GM19035 (cell line): ENCODE data around the gene FGFBP1.

Experiments used
- ATAC-seq: cut with Tn5 transposase; IDR thresholded peaks from one replicate; pipeline ENCODE4 v1.9.1; 2021; ENCODE audit not compliant: unreplicated experiment

FGFBP1 gene

DNA sequence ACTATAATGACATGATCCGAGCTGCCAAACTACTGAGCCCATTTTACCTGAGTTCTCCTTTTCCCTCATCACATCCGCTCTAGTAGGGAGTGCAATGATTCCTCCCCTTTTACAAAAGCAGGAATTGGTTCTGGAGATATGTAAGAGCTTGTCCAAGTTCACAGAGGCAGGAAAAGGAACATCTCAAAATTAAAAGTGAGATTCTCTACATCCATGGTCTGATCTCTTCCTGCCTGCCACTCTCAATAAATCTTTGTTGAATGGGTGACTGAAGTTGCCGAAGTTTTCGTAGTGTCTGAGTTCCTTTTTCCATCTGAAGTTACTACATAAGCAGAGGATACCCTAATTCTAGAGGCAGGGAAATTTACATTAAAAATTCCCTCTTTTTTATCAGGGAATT lies at the start of gene FGFBP1:
FGFBP1 (minus strand) TSS at position 101 of the 400 bp plus-strand sequence. CDS start 2,108 bp downstream, outside the sequence.
- no peak for ATAC-seq

DNA sequence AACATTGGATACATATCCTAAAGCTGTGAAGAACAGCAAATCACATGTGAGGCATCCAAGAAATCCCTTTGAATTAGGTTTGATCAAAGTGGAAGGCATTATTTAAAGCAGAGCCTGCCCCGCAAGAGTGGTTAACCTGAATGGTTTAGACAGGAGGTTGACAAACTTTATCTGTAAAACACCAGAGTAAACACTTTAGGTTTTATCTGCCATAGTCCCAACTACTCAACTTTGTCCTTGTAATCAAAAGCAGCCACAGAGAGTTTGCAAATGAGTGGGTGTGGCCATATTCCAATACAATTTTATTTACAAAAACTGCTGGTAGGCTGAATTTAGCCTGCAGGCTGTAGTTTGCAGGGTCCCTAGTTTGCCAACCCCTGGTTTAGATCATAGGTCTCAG lies 49.7 kb upstream of the FGFBP1 start:
- ATAC-seq: no peak

DNA sequence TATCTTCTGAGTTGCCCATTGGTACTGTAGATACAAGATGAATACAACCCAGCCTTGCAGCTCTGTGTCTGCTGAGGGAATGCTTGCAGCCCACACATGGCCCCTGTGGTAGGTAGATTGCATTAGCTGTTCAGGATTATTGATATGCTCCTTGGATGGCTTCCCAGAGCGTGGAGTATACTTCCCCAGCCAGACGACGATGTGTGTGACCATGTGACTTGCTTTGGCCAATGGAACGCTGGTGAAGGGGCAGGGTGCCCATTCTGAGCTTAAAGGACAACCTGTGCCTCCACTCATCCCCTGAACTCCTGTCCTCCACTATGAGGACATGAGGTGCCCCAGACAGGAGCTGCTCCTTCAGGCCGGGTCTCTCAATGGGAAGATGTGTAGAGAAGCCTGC lies 48.4 kb upstream of the FGFBP1 start:
- ATAC-seq: no peak

DNA sequence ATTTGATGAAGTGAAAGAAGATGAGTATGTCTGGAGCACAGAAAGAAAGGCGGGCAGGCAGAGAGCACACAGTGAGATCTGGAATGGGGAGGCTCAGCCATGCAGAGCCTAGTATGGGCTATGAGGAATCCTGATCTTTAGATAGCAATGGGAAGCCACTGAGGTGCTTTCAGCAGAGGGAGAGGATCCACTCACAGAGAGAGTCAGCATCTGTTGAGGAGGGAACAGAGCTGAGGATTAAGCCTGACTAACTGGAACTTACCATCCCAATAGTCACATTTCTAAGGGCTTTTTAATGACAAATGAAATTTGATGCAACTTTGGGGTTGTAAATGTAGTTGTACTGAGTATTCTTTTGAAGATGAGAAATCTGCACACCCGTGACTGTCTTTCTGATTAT lies 45.1 kb upstream of the FGFBP1 start:
- no peak for ATAC-seq

DNA sequence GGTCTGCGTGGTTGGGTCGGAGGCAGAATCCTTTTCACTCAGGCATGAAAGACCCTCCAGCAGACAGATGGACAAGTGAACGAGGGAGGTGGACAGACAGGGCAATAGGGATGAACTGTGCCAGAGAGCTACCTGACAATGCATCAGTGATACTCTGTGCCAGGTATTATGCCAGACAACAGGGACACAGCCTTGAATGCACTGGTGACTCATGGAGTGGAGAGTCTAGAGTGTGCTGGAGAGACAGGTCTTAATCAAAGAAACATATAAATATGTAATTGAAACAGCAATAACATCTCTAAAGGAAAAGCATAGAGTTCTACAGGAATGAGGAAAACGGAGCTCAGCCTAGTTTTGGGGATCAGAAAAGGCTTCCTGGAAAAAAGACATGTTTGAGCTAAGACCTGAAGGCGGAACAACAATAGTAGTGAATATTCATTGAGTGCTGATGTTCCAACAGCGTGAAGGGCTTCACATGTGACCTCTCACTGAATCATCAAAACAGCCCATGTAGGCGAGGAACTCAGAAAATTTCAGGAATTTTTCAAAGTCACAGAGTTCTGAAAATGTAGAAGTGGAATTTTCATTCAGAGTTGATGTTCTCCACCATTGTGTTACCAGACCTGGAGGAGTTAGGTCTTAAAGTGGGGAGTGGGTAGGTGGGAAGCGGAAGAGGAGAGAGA lies 44.4 kb upstream of the FGFBP1 start:
- no peak for ATAC-seq

DNA sequence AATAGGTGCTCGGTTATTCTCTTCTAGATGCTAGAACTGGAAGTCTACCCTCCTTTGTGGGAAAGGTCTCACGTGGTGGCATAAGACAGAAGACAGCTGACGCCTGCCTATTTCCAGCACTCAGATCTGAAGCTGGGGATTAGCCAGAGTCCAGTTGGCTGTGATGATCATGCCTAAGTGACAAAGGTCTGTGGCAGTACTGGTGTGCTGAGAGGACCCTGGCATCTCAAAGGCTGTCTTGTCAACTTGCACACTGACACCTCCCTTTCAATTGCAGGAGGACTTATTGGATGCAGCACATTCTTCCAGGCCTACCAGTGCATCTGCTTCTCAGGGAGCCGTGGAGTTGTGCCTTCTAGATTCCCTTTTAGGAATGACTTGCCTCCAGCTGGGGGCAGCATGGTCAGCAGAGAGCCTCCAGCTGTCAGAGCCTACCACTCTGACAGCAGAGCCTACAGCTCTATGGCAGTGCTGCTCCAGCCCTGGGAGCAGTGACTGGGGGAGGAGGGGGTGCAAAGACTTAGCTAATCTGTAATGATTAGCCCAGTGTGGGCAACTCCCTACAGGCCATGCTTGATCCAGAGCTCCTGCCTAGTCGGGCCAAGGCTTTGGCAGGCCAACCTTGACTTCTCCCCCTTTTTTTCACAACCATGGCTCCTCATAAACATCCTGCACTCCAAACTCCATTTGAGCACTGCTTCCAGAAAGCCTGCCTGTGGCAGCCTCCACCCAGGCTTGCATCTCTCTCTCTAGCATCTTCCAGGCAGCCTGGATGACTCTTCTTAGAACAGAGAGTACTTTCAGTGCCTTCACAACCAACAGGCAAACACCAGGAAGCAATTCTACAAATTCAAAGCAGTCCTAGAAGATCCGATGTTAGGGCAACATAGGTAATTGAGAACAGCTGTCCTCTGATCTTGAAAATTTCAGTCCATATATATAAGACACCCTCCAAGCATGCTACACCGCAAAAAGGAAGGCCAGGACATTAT lies 38.2 kb upstream of the FGFBP1 start:
- ATAC-seq: no peak

DNA sequence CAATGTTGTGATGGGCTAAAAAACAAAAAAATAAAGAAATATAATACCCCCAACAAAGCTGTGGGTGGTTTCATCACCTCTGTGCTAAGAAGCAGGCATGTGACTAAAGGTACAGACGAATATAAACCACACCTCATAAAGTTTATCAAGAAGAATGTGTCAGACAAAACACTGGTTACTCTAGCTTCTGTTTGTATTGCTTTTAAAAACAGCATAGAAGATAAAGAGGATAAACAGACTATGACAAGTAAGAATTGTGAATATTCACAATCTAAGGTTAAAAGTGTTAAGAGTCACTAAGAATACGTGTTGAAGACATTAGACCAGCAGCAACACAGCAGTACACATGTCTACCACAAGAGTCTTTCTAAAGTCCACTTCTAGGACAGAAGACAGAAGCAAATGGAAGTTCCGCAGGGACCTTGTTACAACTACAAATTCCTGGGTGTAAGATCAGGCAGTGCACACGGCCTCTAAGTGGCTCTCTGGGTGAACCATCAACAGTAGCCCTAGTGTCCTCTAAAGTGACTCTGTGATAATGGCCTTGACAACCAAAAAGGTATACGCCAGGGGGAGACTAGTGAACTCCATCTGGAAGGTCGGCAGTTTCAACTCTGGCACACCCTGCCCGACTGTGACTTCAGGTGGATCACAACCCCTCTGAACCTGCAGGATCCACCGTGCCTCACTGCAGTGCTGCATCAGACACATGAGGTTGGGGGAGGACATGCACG lies 32.7 kb upstream of the FGFBP1 start:
- no peak for ATAC-seq

DNA sequence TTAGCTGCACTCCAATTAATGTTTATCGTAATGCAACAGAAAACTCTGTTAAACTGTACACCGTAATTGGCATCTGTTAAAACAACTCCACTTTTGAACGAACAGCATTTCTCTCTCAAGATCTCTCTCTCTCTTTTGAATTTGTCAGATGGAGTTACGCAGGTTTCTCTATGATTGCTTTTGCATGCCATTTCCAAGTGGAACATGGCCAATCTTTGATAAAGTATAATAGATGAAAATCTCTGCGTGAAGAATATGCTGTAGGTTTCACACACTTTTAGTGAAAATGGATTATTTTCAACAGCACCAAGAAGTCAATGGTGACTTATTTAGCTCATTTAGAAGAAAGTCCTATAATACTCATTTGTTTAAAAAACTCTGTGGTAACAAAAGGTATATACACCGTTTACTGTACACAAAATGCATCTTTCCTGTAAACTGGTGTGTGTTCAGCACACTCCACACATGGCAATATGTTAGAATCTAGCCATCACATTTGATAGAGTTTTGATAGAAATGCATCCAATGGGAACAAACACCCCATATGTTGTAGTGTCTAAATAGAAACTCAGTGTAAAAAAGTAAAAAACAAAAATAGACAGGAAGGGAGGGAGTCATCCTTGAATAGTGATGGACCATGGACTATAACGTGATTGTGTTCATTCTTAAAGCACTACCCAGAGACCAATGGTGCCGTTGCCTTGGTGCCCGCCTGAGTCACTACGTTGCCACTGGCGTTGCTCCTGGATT lies 30.2 kb upstream of the FGFBP1 start:
- ATAC-seq: no peak

DNA sequence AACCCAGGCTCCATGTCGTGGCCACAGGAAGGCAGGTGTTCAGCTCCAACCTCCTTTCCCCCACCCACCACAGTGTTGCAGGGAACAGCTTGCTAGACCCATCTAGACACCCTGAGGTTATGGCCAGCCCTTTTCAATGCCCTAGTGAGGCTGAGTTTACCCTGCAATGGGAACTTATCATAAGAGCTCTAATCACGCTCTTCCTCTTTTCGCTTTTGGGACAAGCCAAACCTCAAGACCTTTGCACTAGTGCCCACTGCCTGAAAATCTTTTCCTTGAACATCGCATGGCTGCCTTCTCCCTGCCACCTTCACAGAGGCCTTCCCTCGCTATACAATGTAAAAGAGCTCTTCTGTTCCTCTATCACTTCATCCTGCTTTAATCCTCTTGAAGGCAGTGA lies 26.8 kb upstream of the FGFBP1 start:
- no peak for ATAC-seq

DNA sequence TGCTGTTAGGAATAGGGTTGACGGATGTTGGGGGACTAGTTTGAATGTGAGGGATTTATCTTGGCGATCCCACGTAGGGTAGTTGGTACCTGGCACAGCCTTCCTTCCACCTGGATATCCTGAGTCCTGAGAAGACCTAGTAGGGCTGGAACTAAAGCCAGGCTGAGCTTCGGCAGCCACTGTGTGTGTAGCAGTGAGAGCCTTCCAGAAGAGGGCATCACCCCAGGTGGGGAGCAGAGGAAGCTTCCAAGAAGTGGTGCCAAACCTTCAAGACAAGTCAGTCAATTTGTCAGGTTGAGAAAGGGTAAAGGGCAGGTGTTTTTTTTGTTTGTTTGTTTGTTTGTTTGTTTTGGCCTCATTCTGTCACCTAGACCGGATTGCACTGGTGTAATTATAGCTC lies 25.6 kb upstream of the FGFBP1 start:
- ATAC-seq: no peak

DNA sequence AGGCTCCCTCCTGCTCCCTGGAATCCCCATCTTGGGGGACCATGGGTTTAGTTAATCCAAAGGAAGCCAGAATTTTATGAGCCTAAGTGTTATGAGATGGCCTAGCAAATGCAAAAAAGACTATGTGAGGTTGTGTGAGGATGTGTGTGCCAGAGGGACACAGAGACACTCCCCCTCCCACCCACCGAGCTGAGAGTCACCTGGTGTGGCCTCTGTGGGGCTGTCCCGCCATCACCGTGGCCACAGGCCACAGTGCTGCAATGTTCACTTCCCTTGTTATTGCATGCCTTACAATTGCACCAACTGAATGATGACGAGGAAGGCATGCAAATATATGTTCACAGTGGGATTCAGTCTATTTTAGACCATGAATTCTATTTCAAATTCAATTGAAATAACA lies 25.0 kb upstream of the FGFBP1 start:
- peak; percentile 89 for ATAC-seq

DNA sequence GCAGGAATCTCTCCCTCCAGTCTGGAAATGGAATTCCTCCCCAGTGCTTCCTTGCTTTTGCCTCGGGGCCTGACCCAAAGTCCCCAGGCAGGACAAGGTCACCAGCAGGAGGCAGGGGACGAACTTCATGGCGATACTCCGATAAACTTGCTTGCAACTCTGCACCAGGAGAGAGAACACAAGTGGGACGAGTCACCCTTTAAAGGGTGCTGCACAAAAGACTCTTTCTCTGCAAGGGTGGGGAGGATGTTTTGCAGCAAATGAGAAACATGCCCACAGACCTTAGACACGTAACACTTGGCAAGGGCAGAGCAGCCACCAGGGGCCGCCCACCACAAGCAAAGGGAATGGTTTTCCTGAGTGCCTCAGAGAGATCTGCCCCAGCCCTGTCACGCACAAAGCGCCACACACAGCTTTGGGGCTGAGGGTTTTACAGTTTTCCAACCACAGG lies 24.5 kb upstream of the FGFBP1 start, which contains the start of gene FGFBP2:
FGFBP2 (minus strand) TSS at position 175 of the 451 bp plus-strand sequence; CDS start at position 129, 46 bp downstream.
- peak; percentile 60 for ATAC-seq

DNA sequence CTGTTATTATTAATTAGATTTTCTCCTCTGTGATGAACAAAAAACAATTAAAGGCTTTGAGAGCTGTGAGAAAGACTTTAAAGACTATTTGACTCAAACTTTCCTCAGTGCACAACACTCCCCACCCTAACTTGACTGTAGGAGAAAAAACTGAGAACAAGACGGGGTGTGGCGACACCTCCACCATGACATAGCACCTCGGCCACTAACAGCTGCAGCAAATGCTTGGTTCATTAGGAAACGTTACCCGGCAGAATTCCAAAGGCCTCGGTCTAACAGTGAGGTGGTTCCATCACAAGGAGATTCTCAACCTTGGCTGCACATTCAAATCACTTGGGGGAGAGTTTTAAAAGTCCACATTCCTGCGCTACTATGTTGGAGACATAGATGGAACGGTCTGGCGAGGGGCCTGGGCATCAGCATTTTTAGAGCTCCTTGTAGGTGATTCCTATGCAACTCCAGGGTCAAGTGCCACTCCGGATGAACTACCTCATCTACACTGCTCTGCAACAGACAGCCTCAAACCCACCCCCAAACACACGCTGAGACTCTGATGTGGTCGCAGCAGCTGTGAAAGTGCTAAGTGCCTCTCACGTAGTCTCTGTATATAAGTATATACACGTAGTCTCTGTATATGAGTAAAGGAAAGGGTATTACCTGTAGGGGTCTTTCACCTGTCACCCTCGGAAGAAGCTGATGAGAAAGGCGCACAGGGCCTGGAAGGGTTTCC lies 23.4 kb upstream of the FGFBP1 start:
- ATAC-seq: no peak

DNA sequence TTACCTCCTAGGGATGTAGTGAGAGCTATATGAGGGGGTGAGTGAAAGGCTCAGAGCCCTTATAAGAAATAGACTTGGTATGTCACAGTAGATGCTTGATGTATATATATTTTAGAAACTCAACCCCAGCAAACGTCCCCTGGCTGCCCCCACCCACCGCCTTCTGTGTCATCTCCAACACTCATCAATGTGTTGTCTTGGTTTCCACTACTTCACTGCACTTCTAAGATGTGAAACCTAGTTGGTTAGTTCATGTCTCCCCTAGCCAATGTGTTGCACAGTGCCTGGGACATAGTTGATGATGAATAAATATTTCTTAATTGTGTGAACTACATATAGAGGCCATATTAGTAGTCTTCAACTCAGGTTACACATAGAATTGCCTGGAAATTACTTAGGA lies 20.0 kb upstream of the FGFBP1 start:
- no peak for ATAC-seq

DNA sequence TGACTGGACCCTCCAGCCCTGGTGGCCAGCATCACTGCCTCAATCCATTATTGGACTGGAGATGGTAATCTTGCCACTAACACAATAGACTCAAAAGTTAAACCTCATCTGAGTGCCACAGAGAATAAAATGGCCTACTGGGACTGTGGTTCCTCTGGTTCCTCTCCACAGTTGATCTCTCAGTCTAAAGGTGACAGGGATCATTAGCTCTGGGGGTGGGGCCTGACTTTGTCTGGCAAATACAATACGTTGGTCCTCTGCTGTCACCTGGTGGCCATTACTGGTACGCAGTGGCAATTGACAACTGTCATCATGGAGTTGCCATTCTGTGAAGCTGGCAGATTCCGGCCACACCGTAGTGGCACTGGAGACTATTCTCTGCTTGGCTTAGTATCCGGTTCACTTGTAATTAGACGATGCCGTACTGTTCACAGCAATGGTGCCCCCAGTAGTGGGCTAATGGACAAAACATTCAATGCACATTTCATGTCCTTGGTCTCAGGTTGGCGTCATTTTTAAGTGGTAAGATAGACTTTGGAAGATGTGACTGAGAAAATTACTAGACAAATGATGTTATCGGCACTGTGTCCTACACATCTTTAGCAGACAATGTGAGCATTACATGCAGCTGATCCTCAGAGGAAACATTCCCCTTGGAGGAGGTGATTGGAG lies 17.8 kb upstream of the FGFBP1 start:
- peak; percentile 96 for ATAC-seq

DNA sequence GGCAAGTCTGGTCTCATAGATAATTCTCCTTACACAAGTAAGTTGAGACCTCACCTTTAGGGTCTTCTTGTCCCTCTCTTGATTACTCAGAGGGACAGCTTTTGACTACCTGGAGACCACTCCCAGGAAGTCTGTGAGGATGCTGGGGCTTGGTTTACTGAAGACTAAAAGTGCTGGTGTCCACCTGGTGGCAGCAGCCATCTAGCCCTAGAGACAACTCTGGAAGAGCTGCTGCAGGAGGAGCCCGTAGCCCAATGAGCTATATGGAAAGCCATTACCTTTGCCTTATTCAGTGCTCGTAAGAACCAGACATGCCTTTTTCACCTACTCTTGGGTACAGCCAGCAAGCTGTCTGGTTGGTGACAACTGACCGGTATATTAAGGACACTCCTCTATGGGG lies 17.1 kb upstream of the FGFBP1 start:
- ATAC-seq: no peak

DNA sequence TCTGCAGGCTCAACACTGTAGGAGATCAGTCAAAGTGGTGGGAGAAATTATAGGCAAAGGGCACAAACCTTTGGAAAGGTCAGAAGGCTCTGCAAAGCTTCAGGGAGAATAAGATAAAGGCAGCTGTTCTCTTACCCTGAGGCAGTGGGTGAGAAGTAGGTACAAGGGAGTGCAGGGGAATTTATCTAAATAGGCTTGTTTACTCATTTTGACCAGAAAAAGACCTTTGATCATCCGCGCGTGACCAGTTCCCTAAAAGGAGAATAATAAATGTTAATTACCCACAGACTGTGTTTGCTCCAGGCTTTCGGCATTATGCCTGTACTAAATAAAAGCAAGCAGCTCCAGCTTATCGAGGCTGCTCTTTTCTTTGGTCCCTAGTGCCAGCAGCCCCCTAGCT lies 15.1 kb upstream of the FGFBP1 start:
- no peak for ATAC-seq

DNA sequence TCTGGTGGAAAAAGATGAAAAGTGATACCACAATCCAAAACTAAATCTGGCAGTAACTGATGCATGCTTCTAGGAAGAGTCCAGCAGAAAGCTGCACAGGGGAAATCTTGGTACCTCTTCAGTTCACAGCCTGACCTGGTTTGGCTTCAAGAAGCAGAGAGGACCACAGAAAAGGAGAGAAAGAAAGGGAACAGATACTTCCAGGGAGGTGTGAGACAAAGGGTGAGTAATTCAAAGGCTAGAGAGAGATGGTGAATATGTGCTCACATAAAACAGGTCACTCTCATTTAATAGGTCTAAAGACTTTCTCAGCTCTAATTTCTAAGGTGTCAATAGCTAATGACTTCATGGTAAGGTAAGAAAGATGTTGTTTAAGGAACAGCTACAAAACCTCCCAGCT lies 13.2 kb upstream of the FGFBP1 start:
- no peak for ATAC-seq

DNA sequence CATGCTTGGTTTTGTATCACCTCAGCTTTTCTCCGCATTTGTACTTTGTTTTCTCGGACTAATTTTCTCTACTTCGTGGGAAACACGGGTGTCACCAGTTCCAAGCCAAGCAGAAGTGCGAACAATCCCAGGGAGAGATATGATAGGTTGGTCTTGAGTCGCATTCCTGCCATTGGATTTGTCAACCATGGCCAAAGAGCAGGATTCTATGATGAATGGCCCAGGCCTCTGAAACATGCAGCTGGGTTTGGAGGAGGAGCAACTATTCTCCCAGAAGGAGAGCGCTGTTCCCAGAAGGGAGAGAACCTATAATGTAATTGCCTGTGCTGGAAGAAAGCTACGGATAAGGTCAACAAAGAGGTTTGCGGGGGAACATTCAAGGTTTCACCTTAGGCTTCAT lies 10.3 kb upstream of the FGFBP1 start:
- ATAC-seq: no peak
